Measurements from ENCODE around the gene NGEF. TPM values are rescaled to one million over a fixed set of nuclear protein-coding genes. Genes with fewer than 3 reads are reported as not detected.

NGEF gene
- total and polyA plus RNA-seq, 3 experiments from 2014 or later, result 0.38 TPM; not detected in 2

GRCh38 chr2:233034091-233034882 lies 21.2 kb upstream of the NGEF start:
- Mint-ChIP-seq H3K27me3 (peaks cover 0 to 1% of the 10 kb centered on the region in 2 donors), H3K27ac (no peak overlapping the region), H3K36me3 (no peaks in the 10 kb centered on the region), H3K4me1 (peaks cover 0 to 1% (median 0%) of the 10 kb centered on the region in 3 donors), H3K9me3 (no peaks in the 10 kb centered on the region), H3K4me3 (no peak overlapping the region)
- Histone ChIP-seq H3K36me3 (ENCODE audit: insufficient read depth, low read length) (no peaks in the 10 kb centered on the region), H3K9me3 (ENCODE audit: low read length) (no peaks in the 10 kb centered on the region), H3K27me3 (ENCODE audit: insufficient read depth, low read length, poor library complexity, severe bottlenecking) (no peaks in the 10 kb centered on the region), H3K27ac (ENCODE audit: low read depth, low read length) (no peak overlapping the region), H3K4me3 (ENCODE audit: low read length) (no peak overlapping the region), H3K4me1 (ENCODE audit: insufficient read depth, low read length) (no peaks in the 10 kb centered on the region)
- no peak for DNase-seq
- ChIA-PET POLR2A (no interaction called here), CTCF (no interaction called here)

GRCh38 chr2:233033672-233034071 lies 20.6 kb upstream of the NGEF start:
- no peaks in the 10 kb centered on the region for H3K36me3 ChIP-seq (ENCODE audit: insufficient read depth, low read length)
- ChIA-PET CTCF (no interaction called here), POLR2A (no interaction called here)
- Mint-ChIP-seq H3K4me1 (peaks cover 0 to 1% (median 0%) of the 10 kb centered on the region in 3 donors), H3K36me3 (no peaks in the 10 kb centered on the region), H3K27me3 (peaks cover 0 to 1% of the 10 kb centered on the region in 2 donors), H3K27ac (no peak overlapping the region), H3K4me3 (no peak overlapping the region), H3K9me3 (no peaks in the 10 kb centered on the region)
- no peak overlapping the region for H3K4me3 ChIP-seq (ENCODE audit: low read length)
- no peaks in the 10 kb centered on the region for H3K27me3 ChIP-seq (ENCODE audit: insufficient read depth, low read length, poor library complexity, severe bottlenecking)
- no peaks in the 10 kb centered on the region for H3K9me3 ChIP-seq (ENCODE audit: low read length)
- no peaks in the 10 kb centered on the region for H3K4me1 ChIP-seq (ENCODE audit: insufficient read depth, low read length)
- no peak overlapping the region for H3K27ac ChIP-seq (ENCODE audit: low read depth, low read length)
- DNase-seq, result no peak

- no peaks in the 10 kb centered on the region for H3K27me3 ChIP-seq (ENCODE audit: insufficient read depth, low read length, poor library complexity, severe bottlenecking)
- DNase-seq, result no peak
- H3K27ac ChIP-seq (ENCODE audit: low read depth, low read length), result no peak within 1 kb of the TSS
- H3K27me3 Mint-ChIP-seq, result peaks cover 0 to 1% of the 10 kb centered on the region in 2 donors
- peaks cover 0 to 1% (median 0%) of the 10 kb centered on the region in 3 donors for H3K4me1 Mint-ChIP-seq
- H3K4me1 ChIP-seq (ENCODE audit: insufficient read depth, low read length), result no peaks in the 10 kb centered on the region
- H3K36me3 Mint-ChIP-seq, result no peaks in the 10 kb centered on the region
- no peak within 1 kb of the TSS for H3K4me3 ChIP-seq (ENCODE audit: low read length)
- H3K9me3 Mint-ChIP-seq, result no peaks in the 10 kb centered on the region
- no peaks in the 10 kb centered on the region for H3K36me3 ChIP-seq (ENCODE audit: insufficient read depth, low read length)
- no peak within 1 kb of the TSS for H3K4me3 Mint-ChIP-seq
- no peaks in the 10 kb centered on the region for H3K9me3 ChIP-seq (ENCODE audit: low read length)
- peak within 1 kb of the TSS in 2 of 8 donors; percentile 44 to 74 for H3K27ac Mint-ChIP-seq
- ChIA-PET POLR2A (interaction anchor here (0.6 kb wide), 1 partner anchor 638 kb away, joined by 3 read pairs; no protein-coding TSS in a partner anchor), CTCF (no interaction called here)
These were observed 19.7 kb upstream of the NGEF start, which contains the start of gene NEU2 for GRCh38 chr2:233032551-233033320. Gene NEU2, plus strand, starts transcription at chr2:233032672. Its CDS starts 0 bp downstream, at chr2:233032672.

GRCh38 chr2:233031556-233032500 lies 18.8 kb upstream of the NGEF start:
- no peaks in the 10 kb centered on the region for H3K9me3 Mint-ChIP-seq
- POLR2A ChIA-PET, result no interaction called here
- Histone ChIP-seq H3K27ac (ENCODE audit: low read depth, low read length) (no peak overlapping the region), H3K27me3 (ENCODE audit: insufficient read depth, low read length, poor library complexity, severe bottlenecking) (no peaks in the 10 kb centered on the region), H3K4me1 (ENCODE audit: insufficient read depth, low read length) (no peaks in the 10 kb centered on the region), H3K36me3 (ENCODE audit: insufficient read depth, low read length) (no peaks in the 10 kb centered on the region), H3K4me3 (ENCODE audit: low read length) (no peak overlapping the region), H3K9me3 (ENCODE audit: low read length) (no peaks in the 10 kb centered on the region)
- no peak for DNase-seq
- no peaks in the 10 kb centered on the region for H3K36me3 Mint-ChIP-seq
- CTCF ChIA-PET, result interaction anchor here (1.2 kb wide), 1 partner anchor 30 kb away, joined by 3 read pairs; no protein-coding TSS in a partner anchor
- H3K4me1 Mint-ChIP-seq, result peaks cover 0 to 1% (median 0%) of the 10 kb centered on the region in 3 donors
- peak overlapping the region in 2 of 8 donors; percentile 44 to 74 for H3K27ac Mint-ChIP-seq
- no peak overlapping the region for H3K4me3 Mint-ChIP-seq
- peaks cover 0 to 1% of the 10 kb centered on the region in 2 donors for H3K27me3 Mint-ChIP-seq

DNA sequence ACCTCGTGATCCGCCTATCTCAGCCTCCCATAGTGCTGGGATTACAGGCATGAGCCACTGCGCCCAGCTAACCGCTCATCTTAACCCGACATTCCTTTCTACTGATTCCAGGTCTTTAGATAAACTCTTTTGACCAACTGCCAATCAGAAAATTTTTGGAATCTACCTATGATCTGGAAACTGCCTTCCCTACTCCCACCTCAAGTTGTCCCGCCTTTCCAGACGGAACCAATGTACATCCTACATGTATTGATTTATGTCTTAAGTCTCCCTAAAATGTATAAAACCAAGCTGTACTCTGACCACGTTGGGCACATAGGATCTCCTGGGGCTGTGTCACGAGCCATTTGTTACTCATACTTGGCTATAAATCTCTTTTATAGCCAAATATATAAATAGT lies 16.3 kb upstream of the NGEF start:
- DNase-seq, result no peak
- no peaks in the 10 kb centered on the region for H3K36me3 ChIP-seq (ENCODE audit: insufficient read depth, low read length)
- Mint-ChIP-seq H3K27ac (peak overlapping the region in 1 of 8 donors; percentile 51), H3K36me3 (no peaks in the 10 kb centered on the region), H3K27me3 (peaks cover 0 to 1% of the 10 kb centered on the region in 2 donors), H3K4me1 (peaks cover 0 to 1% (median 0%) of the 10 kb centered on the region in 3 donors), H3K9me3 (no peaks in the 10 kb centered on the region), H3K4me3 (no peak overlapping the region)
- no peaks in the 10 kb centered on the region for H3K27me3 ChIP-seq (ENCODE audit: insufficient read depth, low read length, poor library complexity, severe bottlenecking)
- CTCF ChIA-PET, result interaction anchor here (1.1 to 1.2 kb wide), 3 partner anchors 15 to 24 kb away, joined by 3 to 6 read pairs (median 4); no protein-coding TSS in a partner anchor
- H3K9me3 ChIP-seq (ENCODE audit: low read length), result no peaks in the 10 kb centered on the region
- H3K4me3 ChIP-seq (ENCODE audit: low read length), result no peak overlapping the region
- no peaks in the 10 kb centered on the region for H3K4me1 ChIP-seq (ENCODE audit: insufficient read depth, low read length)
- H3K27ac ChIP-seq (ENCODE audit: low read depth, low read length), result no peak overlapping the region
- POLR2A ChIA-PET, result no interaction called here

- no peak overlapping the region for H3K4me3 Mint-ChIP-seq
- H3K27me3 Mint-ChIP-seq, result peaks cover 0 to 3% of the 10 kb centered on the region in 2 donors
- Histone ChIP-seq H3K4me1 (ENCODE audit: insufficient read depth, low read length) (no peaks in the 10 kb centered on the region), H3K27ac (ENCODE audit: low read depth, low read length) (no peak overlapping the region), H3K27me3 (ENCODE audit: insufficient read depth, low read length, poor library complexity, severe bottlenecking) (no peaks in the 10 kb centered on the region), H3K4me3 (ENCODE audit: low read length) (no peak overlapping the region), H3K36me3 (ENCODE audit: insufficient read depth, low read length) (no peaks in the 10 kb centered on the region), H3K9me3 (ENCODE audit: low read length) (no peaks in the 10 kb centered on the region)
- H3K9me3 Mint-ChIP-seq, result no peaks in the 10 kb centered on the region
- ChIA-PET CTCF (interaction anchor here (0.6 kb wide), 1 partner anchor 228 kb away, joined by 4 read pairs; no protein-coding TSS in a partner anchor), POLR2A (no interaction called here)
- DNase-seq, result peak in 1 of 5 donors; percentile 4
- H3K27ac Mint-ChIP-seq, result no peak overlapping the region
- H3K4me1 Mint-ChIP-seq, result peaks cover 0 to 1% (median 0%) of the 10 kb centered on the region in 3 donors
- no peaks in the 10 kb centered on the region for H3K36me3 Mint-ChIP-seq
These were observed 13.2 kb upstream of the NGEF start for GRCh38 chr2:233026198-233026813.

GRCh38 chr2:233025706-233026105 lies 12.7 kb upstream of the NGEF start:
- Histone ChIP-seq H3K9me3 (ENCODE audit: low read length) (no peaks in the 10 kb centered on the region), H3K36me3 (ENCODE audit: insufficient read depth, low read length) (no peaks in the 10 kb centered on the region), H3K4me3 (ENCODE audit: low read length) (no peak overlapping the region), H3K27me3 (ENCODE audit: insufficient read depth, low read length, poor library complexity, severe bottlenecking) (no peaks in the 10 kb centered on the region), H3K27ac (ENCODE audit: low read depth, low read length) (no peak overlapping the region), H3K4me1 (ENCODE audit: insufficient read depth, low read length) (no peaks in the 10 kb centered on the region)
- peaks cover 0 to 4% of the 10 kb centered on the region in 2 donors for H3K27me3 Mint-ChIP-seq
- H3K36me3 Mint-ChIP-seq, result no peaks in the 10 kb centered on the region
- peak overlapping the region in 1 of 8 donors; percentile 27 for H3K27ac Mint-ChIP-seq
- no peaks in the 10 kb centered on the region for H3K9me3 Mint-ChIP-seq
- DNase-seq, result no peak
- H3K4me1 Mint-ChIP-seq, result peaks cover 0 to 1% (median 0%) of the 10 kb centered on the region in 3 donors
- POLR2A ChIA-PET, result no interaction called here
- CTCF ChIA-PET, result no interaction called here
- no peak overlapping the region for H3K4me3 Mint-ChIP-seq

Data from CD8-positive, alpha-beta memory T cell (primary cell).